Islet of Langerhans (tissue), 1 donor: ENCODE data around the gene TRIM52.

ENCODE experiments used
- FAIRE-seq: peaks from one replicate; lab custom pipeline; 2011; peaks lifted over from hg19 to GRCh38; lab: Jason Lieb, UNC

Gene TRIM52

DNA sequence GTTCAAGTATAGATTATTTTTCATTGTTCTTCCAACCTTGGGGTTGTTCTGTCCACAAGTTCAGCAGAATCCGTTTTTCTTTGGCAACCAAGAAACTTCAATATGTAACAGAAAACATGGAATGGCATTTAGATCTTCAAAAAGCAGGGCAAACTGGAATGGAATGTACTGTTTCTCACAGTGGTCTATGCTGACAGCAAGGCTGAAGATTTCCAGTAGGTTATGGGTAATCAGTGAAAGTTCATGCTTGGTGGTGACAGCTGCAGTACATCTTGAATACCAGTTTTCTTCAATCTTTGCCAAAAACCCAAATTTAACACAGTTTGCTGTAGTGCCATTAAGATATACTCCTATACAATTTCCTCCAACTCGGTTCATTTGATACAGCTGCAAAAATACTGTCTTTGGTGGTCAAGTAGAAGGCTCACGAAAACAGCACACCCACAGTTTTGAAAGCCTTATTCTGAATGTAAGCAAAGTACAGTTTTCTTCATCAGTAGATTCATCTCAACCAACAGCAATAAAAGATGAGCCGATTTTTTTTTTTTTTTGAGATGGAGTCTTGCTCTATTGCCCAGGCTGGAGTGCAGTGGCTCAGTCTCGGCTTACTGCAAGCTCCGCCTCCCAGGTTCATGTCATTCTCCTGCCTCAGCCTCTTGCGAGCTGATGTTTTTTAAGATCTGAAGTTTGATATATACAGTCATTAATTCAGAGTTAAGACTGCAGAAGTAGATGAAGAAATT lies 4.9 kb downstream of the TRIM52 start:
- FAIRE-seq: no peak

- FAIRE-seq: no peak
These were observed 5.7 kb downstream of the TRIM52 start for GRCh38 chr5:181255276-181255675.

DNA sequence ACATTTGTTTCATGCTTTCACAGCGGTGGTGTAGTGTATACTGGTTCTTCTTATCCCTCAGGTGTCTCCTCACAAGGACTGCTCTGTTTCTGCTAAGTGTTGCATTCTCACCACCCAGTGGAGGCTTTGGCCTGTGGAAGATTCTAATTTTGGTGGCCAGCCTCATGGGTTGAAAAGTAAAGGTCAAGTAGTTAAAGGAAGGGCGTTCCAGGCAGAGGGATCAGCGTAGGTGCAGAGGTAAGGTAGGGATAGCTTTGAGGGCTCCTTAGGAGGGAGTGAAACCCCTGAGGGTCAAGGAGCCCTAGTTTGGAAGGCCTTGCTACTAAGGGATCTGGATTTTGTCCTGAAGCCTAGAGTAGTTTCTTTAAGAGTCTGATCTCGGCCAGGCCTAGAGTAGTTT lies 12.7 kb downstream of the TRIM52 start:
- FAIRE-seq: no peak

DNA sequence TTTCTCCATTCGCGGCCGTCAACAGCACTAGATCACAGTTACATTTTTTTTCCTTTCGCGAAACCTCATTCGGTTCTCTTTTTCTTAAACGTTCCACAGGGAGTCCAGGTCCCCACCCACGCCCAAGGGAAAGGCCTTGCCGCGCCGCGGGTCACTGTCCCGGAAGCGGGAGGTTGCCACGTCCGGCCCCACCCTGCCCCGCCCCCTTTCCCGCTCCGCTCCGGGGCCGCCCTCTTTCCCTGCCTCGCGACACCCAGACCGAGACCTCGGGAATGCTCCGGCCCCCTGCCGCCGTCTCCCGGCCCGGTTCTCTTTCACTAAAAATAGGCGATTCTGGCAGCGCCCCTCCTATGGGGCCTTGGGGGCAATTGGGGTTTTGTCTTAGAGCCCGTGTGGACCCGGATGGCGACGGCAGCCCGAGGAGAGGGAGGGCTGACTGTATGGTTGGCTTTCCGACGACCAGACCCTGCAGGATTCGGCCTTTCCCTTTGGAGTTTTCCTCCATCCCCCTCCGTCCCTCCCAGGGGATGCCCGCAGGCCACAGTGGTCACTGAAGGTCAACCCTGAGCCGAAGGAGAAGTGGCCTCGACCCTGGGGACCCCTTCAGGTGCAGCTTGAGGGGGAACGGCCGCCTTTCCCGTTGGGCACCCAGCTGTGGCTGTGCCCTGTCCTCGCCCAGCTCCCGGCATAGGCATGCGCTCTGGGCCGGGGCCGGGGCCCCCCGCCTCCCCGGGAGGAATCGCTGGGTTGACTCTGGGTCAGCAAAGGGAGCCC lies 14.5 kb downstream of the TRIM52 start:
- FAIRE-seq: no peak

DNA sequence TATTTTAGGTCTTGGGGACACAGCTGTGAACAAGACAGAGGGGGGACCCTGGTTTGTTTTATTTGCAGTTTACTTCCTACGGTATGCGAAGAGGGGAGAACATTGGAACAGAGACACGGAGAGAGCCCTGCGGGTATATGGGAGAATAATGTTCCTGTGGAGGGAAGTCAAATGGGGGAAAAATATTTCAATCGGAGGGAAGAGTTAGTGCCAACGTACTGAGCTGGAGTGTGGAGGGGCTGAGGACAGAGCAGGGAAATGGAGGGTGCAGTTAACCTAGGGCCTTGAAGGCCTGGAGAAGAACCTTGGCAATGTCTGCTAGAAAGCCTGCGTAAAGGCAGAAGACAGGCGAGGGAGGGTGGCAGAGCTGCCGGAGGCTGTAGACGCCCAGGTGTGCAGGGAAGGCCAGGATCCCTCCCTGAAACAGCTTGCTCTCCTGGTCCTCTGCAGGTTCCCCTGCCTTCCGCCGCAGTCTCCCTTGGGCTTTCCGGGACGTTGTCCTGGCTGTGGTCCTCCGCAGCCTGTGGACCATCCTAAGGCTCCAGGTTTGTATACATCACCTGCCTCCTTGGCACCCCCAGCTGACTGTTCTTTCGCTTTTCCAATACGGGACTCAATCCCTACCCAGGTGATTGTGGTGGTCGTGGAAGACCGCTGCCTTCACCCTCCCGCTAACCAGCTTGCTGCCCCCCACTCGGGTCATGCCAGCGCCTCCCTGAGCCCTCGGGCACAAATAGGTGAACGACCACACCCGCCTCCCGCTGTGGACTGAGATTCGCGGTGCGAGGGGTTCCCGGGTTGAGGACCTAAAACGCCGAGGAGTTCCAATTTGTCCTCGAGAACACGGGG lies 15.3 kb downstream of the TRIM52 start:
- no peak for FAIRE-seq

- no peak for FAIRE-seq
These were observed 17.2 kb downstream of the TRIM52 start, which contains the start of gene RACK1 for GRCh38 chr5:181243564-181244343. TSS of gene RACK1 (minus strand) at chr5:181243906. CDS start at chr5:181243800, 106 bp downstream.

DNA sequence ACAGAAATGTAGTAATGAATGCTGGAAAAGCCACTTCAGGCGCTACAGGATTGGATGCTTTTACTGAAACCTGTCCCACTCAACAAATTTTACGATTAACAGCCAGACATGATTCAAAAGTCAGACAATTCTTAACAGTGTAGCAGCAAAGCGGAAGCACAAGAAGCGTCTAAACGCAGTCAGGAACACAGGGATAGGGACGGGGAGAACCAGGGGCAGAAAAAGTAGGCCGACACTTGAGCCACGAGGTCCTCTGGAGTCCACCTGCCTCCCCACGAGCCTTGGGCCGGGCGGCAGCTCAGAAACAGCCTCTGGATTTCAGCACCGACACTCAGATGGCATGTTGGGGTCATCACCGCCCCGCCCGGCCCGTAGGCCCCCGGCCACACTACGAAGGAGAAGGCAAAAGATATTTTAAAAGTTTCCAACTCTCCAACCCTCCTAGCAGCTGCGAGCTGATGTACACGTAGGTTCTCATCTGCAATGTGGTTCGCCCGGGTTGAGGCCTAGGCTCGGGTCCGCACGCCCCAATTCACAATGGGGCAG lies 17.9 kb downstream of the TRIM52 start:
- no peak for FAIRE-seq

DNA sequence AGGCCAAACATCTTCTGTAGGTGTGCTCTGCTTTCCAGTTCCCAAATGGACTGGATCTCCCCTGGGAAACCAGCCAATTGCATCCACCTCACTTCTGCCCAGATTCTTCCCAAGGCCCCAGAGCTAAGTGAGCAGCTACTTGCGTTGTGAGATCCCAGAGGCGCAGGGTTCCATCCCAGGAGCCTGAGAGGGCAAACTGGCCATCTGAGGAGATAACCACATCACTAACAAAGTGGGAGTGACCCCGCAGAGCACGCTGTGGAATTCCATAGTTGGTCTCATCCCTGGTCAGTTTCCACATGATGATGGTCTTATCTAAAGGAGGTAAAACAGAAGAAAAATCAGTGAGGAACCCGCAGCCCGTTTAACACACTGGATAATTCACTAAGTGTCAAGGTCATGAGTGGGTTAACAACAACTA lies 18.9 kb downstream of the TRIM52 start:
- no peak for FAIRE-seq

- FAIRE-seq: no peak
These were observed 19.5 kb downstream of the TRIM52 start for GRCh38 chr5:181241393-181241975.

GRCh38 chr5:181239062-181239663 lies 21.8 kb downstream of the TRIM52 start:
- no peak for FAIRE-seq

GRCh38 chr5:181237729-181238385 lies 23.1 kb downstream of the TRIM52 start:
- no peak for FAIRE-seq

DNA sequence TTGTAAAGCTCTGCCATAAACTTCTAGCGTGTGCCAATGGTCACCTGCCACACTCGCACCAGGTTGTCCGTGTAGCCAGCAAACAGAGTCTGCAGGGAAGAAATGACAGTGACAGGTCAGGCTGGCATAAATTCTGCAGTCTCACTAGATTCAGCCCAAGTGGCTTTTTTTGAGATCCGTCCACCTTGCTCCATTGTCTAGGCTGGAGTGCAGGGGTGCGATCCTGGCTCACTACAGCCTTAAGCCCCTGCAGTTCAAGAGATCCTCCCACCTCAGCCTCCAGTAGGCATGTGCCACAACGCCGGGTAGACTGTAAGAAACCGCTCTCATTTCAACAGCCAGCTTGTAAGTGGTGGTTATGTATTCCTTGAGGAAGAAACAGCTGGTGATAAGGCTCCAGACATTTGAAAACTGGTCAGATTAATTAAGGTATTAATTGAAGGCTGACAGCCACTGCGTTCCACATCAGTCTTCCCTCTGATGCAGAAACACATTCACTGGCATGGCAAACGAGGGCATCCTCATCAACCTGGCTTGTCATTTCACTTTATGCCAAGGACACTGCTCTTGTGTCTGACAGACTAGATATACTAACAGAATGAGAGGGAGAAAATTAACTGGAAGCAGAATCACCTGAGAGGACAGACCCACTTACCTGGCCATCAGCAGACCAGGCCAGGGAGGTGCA lies 23.8 kb downstream of the TRIM52 start:
- no peak for FAIRE-seq

- no peak for FAIRE-seq
These were observed 24.5 kb downstream of the TRIM52 start for GRCh38 chr5:181236471-181236870.

GRCh38 chr5:181235689-181236366 lies 25.1 kb downstream of the TRIM52 start:
- no peak for FAIRE-seq

DNA sequence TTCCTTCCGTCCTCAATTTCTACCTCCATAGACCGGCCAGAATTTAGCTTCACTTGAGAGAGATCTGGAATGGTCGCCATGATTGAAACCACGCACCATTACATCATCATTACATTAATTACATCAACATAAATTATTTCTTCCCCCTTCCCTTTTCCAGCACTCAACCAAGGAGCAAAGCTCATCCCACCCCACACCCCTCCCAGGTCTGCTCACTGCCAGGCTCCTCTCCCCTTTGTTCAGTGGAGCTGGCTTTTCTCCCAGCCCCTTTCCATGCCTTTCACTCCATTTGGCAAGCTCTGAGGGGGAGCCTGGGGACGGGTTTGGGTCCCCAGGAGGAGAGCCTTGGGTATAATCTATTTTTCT lies 25.6 kb downstream of the TRIM52 start:
- no peak for FAIRE-seq

- FAIRE-seq: no peak
These were observed 26.3 kb downstream of the TRIM52 start for GRCh38 chr5:181234455-181235306.

GRCh38 chr5:181233801-181234454 lies 27.0 kb downstream of the TRIM52 start:
- no peak for FAIRE-seq
